ENCODE results near the gene HHIPL1.

The HHIPL1 gene

DNA sequence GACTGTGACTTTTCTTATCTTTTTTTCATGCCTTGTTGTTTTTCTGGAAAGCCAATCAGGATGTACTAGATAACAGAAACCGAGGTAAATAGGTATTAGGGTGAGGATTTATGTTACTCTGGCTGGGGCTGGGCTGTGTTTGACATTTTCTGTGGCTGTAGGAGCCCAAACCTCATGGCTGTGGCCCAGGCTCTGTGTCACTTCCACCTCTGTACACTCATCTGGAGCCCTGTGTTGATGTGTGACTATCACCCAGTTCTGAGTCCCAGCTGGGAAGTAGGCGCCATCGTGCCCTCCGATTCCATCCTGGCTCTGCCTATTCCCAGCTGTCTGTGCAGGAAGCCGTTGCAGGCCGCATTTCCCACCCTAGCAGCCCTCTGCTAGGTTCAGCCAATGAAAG is 1.6 kb upstream of the HHIPL1 start:
- Histone ChIP-seq H3K4me3 (ENCODE audit: low read length, poor library complexity, severe bottlenecking) (no peak overlapping the region), H4K20me1 (ENCODE audit: insufficient read depth, low read length, poor library complexity, severe bottlenecking) (no peaks in the 10 kb centered on the region), H3K9ac (ENCODE audit: low read depth, low read length, poor library complexity, severe bottlenecking) (no peak overlapping the region), H3K36me3 (ENCODE audit: insufficient read depth, low read length) (no peaks in the 10 kb centered on the region), H3K27me3 (ENCODE audit: insufficient read depth, low read length, poor library complexity, severe bottlenecking) (no peaks in the 10 kb centered on the region), H3F3A (ENCODE audit: low read depth) (no peaks in the 10 kb centered on the region), H3K9me3 (ENCODE audit: insufficient read depth, low read depth, low read length) (no peaks in the 10 kb centered on the region), H3K4me1 (ENCODE audit: insufficient read depth, low read length, poor library complexity, severe bottlenecking) (no peaks in the 10 kb centered on the region), H3K9me2 (replicated peaks; ENCODE audit: low read depth, low read length) (no peaks in the 10 kb centered on the region), H3K79me2 (ENCODE audit: insufficient read depth, low read length) (no peaks in the 10 kb centered on the region), H3K4me2 (ENCODE audit: low read depth, low read length, poor library complexity, severe bottlenecking) (no peak overlapping the region), H2AFZ (ENCODE audit: low read length) (no peak overlapping the region)
- no peak for TF ChIP-seq EZH2phosphoT487 (IDR thresholded peaks at IDR 0.05; ENCODE audit: borderline replicate concordance)

DNA sequence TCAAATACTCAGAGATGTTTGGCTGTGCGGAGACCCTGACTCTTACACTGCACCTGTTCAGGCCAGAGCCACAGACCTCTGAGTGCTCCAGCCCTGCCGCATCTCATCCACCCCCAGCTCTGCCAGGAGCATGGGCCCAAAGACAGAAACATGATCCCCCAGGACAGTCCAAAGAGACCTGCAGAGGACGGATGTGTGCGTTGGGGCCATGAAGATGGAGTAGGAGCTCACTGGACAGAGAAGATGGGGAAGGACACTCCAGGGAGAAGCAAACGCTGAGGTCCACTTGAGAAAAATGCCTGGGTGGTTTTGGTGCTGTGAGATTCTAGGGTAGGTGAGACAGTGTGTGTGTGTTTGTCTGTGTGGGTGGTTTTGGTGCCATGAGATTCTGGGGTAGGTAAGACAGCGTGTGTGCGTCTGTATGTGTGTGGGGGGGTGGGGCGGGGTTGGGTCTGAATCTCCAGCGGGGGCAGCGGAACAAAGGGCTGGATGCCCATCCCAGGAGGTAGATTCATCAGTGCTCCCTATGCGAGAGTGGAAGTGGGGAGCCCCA is 818 bp upstream of the HHIPL1 start:
- Histone ChIP-seq H3K79me2 (ENCODE audit: insufficient read depth, low read length) (no peaks in the 10 kb centered on the region), H3F3A (ENCODE audit: low read depth) (no peaks in the 10 kb centered on the region), H3K36me3 (ENCODE audit: insufficient read depth, low read length) (no peaks in the 10 kb centered on the region), H3K4me1 (ENCODE audit: insufficient read depth, low read length, poor library complexity, severe bottlenecking) (no peaks in the 10 kb centered on the region), H3K9me2 (replicated peaks; ENCODE audit: low read depth, low read length) (no peaks in the 10 kb centered on the region), H3K27me3 (ENCODE audit: insufficient read depth, low read length, poor library complexity, severe bottlenecking) (no peaks in the 10 kb centered on the region), H3K9me3 (ENCODE audit: insufficient read depth, low read depth, low read length) (no peaks in the 10 kb centered on the region), H3K4me2 (ENCODE audit: low read depth, low read length, poor library complexity, severe bottlenecking) (no peak overlapping the region), H2AFZ (ENCODE audit: low read length) (no peak overlapping the region), H3K9ac (ENCODE audit: low read depth, low read length, poor library complexity, severe bottlenecking) (no peak overlapping the region), H4K20me1 (ENCODE audit: insufficient read depth, low read length, poor library complexity, severe bottlenecking) (no peaks in the 10 kb centered on the region), H3K4me3 (ENCODE audit: low read length, poor library complexity, severe bottlenecking) (no peak overlapping the region)
- TF ChIP-seq, protein P1, sequence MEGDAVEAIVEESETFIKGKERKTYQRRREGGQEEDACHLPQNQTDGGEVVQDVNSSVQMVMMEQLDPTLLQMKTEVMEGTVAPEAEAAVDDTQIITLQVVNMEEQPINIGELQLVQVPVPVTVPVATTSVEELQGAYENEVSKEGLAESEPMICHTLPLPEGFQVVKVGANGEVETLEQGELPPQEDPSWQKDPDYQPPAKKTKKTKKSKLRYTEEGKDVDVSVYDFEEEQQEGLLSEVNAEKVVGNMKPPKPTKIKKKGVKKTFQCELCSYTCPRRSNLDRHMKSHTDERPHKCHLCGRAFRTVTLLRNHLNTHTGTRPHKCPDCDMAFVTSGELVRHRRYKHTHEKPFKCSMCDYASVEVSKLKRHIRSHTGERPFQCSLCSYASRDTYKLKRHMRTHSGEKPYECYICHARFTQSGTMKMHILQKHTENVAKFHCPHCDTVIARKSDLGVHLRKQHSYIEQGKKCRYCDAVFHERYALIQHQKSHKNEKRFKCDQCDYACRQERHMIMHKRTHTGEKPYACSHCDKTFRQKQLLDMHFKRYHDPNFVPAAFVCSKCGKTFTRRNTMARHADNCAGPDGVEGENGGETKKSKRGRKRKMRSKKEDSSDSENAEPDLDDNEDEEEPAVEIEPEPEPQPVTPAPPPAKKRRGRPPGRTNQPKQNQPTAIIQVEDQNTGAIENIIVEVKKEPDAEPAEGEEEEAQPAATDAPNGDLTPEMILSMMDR (conservative IDR thresholded peaks at IDR 0.05; ENCODE audit: low read length) = no peak
- no peak for TF ChIP-seq EZH2phosphoT487 (IDR thresholded peaks at IDR 0.05; ENCODE audit: borderline replicate concordance)

DNA sequence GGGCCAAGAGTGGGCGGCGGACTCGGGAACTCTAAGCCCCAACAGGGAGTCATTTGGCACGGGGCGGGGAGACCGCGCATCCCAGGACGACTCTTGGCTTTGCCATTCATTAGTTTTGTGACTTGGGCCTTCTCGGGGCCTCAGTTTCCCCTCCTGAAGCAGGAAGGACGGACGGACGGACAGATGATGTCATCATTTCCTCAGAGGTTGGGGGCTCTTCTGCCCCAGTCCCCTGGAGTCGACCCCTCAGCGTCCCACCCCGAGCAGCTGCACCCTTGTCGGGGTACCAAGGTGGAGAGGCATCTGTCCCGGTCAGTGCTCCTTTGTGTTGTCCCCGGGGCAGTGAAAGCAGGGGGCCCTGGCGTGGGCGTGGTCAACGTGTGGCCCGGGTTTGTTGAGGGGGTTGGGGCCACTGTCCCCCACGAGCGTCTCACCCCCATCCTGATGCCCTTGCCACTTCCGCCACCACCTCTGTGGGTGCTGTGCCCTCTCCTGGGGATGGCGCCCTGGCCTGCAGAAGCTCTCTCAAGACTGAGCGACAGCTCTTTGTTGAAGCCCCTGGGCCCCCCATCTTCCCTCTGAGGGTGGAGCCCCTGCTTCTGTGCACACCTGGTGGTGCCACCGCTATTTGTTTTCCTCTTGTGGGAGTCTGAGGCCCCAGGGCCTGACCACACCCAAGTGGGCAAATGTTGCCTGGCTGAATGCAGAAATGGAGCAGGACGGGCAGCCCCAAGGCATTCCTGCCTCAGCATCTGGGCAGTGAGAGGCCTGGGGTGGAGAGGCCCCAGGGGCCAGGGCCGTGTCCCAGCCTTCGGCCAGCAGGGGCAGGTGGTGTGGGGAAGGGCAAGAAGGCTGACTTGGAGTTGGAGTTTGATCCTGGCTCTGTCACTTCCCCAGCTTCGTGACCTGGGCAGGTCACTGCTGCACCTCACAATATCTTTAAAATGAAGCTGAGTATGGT is 896 bp downstream of the HHIPL1 start:
- Histone ChIP-seq H3K36me3 (ENCODE audit: insufficient read depth, low read length) (no peaks in the 10 kb centered on the region), H3K27me3 (ENCODE audit: insufficient read depth, low read length, poor library complexity, severe bottlenecking) (no peaks in the 10 kb centered on the region), H2AFZ (ENCODE audit: low read length) (no peak overlapping the region), H3K9ac (ENCODE audit: low read depth, low read length, poor library complexity, severe bottlenecking) (no peak overlapping the region), H3K4me2 (ENCODE audit: low read depth, low read length, poor library complexity, severe bottlenecking) (no peak overlapping the region), H3K4me3 (ENCODE audit: low read length, poor library complexity, severe bottlenecking) (no peak overlapping the region), H3K9me3 (ENCODE audit: insufficient read depth, low read depth, low read length) (no peaks in the 10 kb centered on the region), H3K4me1 (ENCODE audit: insufficient read depth, low read length, poor library complexity, severe bottlenecking) (no peaks in the 10 kb centered on the region), H3F3A (ENCODE audit: low read depth) (no peaks in the 10 kb centered on the region), H3K9me2 (replicated peaks; ENCODE audit: low read depth, low read length) (no peaks in the 10 kb centered on the region), H3K79me2 (ENCODE audit: insufficient read depth, low read length) (no peaks in the 10 kb centered on the region), H4K20me1 (ENCODE audit: insufficient read depth, low read length, poor library complexity, severe bottlenecking) (no peaks in the 10 kb centered on the region)
- TF ChIP-seq, protein P1 (conservative IDR thresholded peaks at IDR 0.05; ENCODE audit: low read length) = no peak
- no peak for TF ChIP-seq EZH2phosphoT487 (IDR thresholded peaks at IDR 0.05; ENCODE audit: borderline replicate concordance)

Data from Loucy (cell line).